HG03342 (cell line): ENCODE results near the gene LZTS3.

ENCODE experiments used
- ATAC-seq: cut with Tn5 transposase; IDR thresholded peaks from one replicate; pipeline ENCODE4 v1.9.1; 2021; ENCODE audit warnings: mild to moderate bottlenecking, moderate library complexity; ENCODE audit not compliant: unreplicated experiment

The LZTS3 gene

GRCh38 chr20:3115190-3116107 is 57.9 kb downstream of the LZTS3 start:
- no peak for ATAC-seq
